Hepatic stellate cell (primary cell): ENCODE data around the gene FKBP5.

Source experiments
- DNase-seq: peaks from one replicate; pipeline ENCODE4 v3.0.0; 2011; ENCODE audit warnings: low spot score

Gene FKBP5

DNA sequence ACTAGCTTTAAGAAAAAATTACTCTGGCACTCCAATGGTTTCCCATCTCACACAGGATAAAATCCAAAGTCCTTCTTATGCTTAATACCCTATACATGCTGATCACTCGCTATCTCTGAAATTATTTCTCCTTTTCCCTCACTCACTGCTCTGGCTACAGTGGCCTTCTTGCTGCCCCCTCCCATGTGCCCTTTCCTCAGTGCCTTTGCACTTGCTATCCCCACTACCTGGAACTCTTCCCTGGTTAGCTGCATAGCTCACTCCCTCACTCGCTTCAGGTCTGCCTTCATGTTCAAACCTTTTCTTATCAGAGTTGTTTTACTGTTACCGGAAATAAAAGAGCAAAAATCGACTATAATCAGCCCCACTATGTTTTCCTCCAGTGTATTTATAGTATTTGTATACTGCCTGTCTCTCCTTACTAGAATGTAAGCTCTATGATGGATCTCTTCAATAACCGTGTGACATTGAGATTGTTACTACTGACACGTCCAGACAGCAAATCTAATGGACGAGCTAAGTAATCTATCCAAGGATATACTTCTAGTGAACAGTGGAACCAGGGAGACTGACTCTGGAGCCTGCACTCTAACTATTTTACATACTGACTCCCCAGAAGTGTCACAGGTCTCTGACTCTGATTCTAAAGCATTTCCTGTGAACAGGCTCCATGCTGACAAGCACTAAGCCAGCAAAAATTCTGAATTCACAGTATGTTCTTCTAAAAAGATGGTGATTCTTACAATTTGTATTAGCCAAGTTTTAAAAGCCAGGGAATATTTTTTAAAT, 25.1 kb downstream of the FKBP5 start:
- DNase-seq = peak; percentile 76

DNA sequence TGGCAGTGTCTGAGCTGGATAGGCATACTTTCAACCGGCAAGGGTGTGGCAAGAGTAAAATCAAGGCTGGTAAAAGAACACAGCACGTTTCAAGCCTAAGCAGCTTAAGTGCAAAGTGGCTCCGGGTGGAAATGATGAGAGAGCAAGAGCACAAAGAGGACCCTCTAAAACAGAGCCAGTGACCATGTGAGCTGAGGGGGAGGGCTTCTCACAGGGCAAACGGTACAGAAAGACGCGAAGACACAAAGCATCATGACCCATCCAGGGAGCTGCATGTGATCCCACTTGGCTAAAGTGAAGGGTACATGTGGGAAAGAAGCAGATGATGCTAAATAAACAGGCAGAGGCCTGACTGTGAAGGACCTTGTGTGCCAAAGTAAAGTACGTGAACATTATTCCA, 25.7 kb downstream of the FKBP5 start:
- DNase-seq = no peak

DNA sequence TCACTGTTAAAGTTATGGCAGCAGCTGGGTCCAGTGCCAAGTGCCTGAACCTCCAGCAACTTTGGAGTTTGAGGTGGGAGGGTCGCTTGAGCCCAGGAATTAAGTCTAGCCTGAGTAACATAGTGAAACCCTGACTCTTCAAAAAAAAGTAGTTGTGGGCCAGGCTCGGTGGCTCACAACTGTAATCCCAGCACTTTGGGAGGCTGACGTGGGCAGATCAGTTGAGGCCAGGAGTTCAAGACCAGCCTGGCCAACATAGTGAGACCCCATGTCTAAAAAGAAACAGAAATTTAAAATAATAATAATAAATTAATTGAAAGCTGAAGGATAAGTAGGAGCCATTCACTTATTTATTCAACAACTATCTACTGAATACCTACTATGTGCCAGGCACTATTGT, 33.8 kb downstream of the FKBP5 start:
- DNase-seq = no peak

DNA sequence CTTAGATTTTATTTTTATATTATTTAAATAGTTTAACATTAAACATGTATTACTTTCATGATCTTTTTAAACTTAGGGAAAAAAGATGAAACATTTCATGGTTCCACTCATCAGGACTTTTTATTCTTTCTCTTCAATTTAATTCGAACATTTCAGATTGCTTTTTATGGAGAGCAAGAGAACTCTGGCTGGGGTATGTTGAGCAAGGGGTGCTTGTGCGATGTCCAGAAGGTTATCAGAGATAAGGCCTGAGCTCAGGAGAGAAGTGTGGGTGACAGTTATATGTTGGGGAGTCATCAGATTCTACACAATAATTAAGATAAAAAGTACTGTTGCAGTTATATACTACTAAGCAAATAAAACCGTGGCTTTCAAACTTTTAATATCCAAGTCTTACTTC, 37.5 kb downstream of the FKBP5 start:
- no peak for DNase-seq

DNA sequence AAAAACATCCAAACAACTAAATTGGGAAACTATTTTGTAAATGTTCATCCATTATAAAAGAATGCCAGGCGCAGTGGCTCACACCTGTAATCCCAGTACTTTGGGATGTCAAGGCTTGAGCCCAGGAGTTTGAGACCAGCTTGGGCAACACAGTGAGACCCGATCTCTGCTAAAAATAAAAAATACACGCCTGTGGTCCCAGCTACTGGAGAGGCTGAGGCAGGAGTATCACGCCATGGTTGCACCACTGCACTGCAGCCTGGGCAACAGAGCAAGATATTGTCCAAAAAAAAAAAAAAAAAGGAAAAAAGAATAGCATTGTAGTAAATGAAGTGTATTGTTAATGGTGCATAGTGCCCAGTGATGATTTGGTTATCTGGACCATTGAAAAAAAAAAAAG, 38.7 kb downstream of the FKBP5 start:
- DNase-seq = no peak

DNA sequence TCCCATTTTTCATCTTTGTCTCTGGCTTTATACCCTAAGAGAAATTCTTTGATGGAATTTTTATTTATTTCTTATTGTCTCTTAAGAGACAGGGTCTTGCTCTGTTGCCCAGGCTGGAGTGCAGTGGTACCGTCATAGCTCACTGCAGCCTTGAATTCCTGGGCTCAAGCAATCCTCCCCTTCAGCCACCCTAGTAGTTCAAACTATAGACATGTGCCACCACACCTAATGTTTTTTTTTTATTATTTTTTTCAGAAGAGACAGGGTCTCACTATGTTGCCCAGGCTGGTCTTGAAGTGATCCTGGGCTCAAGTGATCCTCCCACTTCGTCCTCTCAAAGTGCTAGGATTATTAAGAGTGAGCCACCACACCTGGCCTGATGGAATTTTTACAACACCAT, 40.5 kb downstream of the FKBP5 start:
- DNase-seq = no peak

DNA sequence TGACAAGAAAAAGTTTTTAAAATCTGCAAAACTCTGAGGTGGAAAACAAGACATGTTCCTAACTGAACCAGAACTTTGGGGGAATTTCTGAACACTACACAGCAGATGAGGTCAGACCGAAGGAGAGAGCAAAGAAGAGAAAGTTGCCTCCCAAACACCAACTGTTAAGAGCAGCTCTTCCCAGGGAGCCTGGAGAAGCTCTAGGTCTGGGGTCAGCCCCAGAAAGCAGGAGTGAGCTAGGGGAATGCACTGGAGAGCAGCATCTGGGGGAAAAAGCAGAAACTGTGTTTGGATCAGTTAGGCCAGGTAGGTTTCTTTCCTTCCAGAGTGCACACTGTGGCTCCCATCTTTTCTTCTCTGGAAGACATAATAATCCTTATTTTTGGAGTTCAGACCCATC, 41.3 kb downstream of the FKBP5 start:
- no peak for DNase-seq

DNA sequence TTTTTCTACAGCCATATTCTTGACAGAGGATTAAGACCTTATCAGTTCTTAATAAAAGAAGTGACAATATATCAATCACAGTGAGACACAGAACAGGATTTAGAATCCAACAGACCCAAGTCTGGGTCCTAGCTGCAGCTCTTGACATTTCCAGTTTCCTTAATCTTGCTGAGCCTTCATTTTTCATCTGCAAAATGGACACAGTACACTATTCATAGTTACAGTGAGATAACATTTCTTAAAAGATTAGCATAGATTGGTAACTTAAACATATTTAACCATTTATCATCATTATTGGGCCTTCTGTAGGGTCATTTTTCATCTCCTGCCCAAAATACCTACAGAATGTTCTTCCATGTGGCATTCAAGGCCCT, 45.6 kb downstream of the FKBP5 start:
- no peak for DNase-seq

DNA sequence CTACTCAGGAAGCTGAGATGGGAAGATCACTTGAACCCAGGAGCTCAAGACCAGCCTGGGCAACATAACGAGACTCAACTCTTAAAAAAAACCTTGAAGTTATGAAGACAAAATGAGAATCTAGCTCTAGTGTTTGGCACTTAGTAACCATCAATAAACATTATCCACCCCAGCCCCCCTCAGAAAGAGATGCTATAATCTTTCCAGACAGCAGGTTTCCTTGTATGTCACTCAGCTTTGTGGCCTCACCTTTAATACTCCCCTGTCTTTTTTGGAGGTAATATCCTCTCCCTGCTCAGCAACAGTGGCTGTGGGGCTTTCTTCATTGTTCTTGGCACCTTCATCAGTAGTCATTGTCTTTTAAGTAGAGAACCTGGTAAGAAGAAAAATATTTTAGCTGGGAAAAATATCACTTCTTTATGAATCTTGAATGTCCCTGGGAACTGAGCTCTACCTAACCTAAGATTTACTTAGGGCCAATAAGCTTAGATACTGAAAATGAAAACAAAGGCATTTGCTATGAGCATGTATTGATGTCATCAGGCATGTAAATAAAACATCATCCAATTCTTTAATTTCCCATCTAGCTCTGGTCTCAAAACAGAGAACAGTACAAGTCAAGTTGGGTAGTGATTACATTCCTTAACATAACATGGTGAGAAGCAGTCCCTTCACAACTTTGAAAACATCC, 46.1 kb downstream of the FKBP5 start:
- DNase-seq = no peak

DNA sequence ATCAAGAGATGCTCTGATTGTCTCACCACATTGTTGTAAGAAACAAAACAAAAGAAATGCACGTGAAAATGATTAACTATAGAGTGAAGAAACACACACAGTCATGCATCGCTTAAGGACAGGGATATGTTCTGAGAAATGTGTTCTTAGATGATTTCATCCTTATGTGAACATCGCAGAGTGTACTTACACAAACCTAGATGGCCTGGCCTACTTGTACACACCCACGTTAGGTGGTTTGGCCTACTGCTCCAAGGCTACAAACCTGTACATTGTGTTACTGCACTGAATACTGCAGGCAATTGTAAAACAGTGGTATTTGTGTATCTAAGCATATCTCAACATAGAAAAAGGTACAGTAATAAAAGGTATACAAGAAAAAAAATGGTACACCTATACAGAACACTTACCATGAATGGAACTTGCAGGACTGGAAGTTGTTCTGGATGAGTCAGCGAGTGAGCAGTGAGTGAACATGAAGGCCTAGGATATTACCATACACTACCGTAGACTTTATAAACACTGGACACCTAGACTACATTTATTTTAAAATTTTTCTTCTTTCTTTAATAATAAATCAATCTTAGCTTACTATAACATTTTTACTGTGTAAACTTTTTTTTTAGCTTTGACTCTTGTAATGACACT, 48.6 kb downstream of the FKBP5 start:
- DNase-seq = no peak

DNA sequence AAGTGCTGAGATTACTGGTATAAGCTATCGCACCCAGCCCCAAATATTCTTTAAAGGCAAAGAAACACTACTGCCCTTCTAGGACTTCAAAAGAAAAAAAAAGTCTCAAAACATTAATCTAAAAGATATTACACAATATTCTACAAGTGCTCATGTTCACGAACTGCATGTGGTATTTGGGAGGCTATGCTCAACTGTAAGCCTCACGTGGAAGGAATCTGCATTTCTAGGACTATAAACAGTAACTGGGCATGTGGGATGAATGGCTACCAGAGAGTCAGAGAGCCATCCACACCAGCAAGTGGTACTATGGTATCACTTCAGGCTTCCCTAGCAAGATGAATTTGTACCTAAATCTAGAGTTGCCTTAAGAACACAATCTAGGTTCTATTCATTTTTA, 50.0 kb downstream of the FKBP5 start:
- no peak for DNase-seq

DNA sequence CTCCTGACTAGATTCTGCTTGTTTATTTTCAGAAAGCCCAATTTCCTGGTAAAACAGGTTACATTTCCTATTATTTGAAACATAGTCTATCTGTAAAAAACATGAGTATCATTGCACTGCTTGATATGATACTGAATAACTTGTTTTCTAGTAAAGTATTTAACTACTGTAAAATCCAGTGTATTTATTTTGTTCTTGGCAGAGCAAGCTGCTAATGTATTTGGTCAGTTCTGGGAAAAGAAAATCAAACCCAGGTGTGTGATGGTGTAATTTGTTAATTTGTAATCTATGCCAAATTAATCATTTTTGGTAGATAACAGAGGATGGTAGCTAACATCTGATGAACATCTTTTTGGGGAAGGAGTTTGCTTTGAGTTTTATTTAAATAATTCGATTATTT, 50.8 kb downstream of the FKBP5 start:
- DNase-seq = no peak

DNA sequence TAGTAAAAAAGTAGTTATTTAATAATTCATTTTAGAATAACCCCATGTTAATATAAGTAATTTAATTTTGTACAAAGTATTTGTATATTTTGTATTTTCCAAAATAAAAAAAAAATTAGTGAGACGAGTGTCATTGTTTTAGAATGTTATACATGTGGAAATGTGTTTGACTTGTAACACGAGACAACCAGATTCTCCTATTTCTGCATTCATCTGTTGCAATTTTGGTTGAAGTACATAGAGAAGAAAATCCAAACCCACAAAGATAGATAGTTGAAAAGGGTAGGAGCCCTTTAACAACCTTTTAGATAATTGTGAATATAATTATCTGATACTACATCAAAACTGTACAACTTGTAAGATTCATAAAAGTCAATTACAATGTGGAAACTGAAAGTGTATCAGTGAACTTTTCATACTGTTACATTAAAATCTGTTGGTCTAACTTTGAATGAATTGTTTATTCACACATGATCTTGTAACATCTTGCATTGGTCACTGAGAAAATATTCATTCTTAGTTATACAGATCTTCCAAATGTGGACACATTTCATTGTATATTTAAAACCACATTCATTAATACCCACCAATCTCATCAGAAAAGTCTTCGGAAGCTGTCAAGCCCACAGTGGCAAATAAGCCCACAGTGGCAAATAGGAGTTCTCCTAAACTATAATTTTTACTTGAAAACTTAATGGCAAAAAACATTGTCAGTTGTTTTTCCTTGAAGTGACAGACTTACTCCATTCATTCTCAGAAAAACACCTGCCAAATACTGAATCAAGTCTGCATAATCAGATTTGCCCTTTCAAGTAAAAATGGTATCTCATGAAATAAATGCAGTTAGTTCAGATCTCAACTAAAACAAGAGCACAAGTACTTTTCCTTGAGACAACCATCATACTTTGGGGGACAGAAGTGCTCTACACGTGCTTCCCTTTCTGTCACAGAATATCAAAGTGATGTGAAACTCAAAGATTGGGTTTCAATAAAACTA, 52.8 kb downstream of the FKBP5 start:
- DNase-seq = no peak

DNA sequence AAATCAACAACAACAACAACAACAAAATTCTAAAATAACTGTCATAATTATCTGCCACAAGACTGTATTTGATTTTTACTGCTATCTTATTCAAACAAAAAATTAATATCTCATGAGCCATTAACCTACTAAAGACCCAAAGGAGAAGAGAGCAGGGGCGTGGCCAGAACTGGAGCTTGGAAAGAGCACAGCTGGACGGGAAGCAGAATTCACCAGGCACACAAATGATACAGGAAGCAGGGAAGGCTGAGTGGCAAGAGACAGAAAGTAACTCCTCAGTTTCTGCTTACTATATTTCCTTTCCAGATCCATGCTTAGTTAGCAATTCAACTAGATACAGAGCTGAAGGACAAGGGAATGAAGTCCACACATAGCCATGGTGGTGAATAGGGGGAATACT, 54.4 kb downstream of the FKBP5 start:
- DNase-seq = no peak

DNA sequence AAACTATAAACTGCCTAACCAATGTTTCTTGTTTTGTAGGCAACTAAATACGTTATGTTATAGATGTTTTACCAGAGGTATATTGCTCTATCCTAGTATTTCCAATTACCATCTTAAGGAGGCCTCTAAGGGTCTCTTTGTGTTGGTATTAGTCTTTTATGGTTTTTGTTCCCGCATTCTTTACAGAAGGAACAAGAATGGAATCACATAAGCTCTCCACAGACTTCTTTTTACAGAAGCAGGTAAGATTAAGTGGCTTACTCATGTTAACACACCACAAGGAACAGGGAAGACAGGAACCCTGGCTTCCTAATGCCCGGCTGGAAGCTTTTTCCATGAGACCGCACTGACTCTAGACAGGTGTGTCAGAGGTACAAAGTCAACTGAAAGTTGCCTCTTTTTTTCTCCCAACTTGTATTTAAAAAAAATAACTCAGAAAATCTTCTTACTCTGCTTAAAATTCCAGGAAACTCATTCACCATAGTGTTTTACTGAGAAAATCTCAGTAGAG, 55.1 kb downstream of the FKBP5 start:
- DNase-seq = no peak

DNA sequence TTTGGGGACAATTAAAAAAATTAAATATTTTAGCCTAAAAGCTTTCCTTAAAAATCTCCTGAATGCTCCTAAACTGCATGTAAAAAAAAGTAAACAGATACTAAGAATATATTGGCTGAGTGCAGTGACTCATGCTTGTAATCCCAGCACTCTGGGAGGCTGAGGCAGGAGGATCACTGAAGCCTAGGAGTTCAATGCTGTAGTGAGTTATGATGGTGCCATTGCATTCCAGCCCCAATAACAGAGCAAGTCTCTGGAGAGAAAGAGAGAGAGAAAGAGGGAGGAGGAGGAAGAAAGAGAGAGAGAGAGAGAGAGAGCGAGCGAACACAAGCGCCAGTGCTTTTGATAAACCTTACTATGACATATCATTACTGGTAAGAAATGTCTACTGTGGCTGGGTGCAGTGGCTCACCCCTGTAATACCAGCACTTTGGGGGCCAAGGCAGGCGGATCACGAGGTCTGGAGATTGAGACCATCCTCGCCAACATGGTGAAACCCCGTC, 58.8 kb downstream of the FKBP5 start:
- no peak for DNase-seq

DNA sequence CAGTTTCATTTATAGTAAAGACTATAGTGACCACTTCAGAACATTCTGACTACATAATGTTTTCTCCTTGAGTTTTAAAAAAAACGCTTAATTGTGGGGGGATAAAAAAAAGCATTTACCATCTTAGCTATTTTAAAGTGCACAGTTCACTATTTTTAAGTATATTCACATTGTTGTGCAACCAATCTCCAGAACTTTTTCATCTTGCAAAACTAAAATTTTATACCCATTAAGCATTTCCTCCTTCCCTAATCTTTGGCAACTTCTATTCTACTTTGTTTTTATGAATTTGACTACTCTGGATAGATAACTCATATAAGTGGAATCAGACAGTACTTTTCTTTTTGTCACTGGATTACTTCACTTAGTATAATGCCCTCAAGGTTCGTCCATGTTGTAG, 62.3 kb downstream of the FKBP5 start:
- no peak for DNase-seq

DNA sequence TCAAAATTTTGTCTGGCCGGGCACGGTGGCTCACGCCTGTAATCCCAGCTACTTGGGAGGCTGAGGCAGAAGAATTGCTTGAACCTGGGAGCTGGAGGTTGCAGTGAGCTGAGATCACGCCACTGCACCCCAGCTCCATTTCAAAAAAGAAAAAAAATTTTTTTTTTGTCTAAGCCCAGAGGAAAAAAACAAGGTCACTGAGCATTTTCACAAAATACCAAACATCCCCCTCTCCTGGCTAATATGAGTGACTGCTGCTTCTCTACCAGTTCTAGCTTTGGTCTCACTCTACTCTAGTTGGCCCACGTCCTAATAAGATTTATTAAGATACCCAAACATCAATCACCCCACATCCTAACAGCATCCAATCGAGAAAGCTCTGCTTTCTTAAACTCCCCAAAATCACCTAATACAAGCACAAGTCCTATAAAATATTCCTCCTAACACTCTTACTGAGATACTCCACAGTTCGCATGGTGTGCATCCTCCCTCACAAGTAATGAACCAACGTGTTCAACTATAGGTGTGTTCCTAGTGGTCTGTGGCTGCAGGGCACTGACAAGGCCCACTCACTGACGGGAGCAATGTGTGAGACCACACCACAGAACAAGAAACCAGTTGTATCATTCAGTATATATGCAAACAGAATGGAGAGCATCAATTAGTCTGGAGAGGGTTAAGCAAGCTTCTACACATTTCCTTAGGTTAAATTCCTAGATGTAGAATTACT, 64.2 kb downstream of the FKBP5 start:
- peak; percentile 19 for DNase-seq

DNA sequence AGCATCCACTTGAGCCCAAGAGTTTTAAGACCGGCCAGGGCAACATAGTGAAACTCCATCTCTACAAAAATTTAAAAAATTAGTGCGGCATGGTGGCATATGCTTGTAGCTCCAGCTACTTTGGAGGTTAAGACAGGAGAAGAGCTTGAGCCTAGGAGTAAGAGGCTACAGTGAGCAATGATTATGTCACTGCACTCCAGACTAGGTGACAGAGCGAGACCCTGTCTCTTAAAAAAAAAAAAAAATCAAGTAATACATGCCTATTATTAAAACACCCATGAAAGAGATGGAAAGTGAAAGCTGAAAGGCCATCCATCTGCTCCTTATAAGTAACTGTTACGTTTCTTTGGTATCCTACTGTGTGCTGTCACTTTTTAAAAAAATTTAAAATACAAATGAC, 66.4 kb downstream of the FKBP5 start:
- no peak for DNase-seq

DNA sequence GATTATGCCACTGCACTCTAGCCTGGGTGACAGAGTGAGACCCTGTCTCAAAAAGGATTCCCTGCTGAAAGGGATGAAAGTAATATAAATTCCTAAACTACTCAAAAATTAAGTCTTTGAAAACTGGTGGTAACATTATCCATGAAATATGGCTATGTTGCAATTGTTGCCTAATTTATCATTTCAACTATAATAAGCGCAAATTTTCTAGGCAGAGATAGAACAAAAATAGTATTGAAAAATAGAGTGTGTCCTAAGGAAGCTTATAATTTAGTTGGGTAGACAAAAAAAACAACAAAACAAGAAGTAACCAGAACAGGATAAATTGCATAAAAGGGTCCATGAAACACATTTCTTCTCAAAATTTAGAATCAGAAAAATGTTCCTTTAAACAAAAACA, 68.0 kb downstream of the FKBP5 start:
- no peak for DNase-seq

DNA sequence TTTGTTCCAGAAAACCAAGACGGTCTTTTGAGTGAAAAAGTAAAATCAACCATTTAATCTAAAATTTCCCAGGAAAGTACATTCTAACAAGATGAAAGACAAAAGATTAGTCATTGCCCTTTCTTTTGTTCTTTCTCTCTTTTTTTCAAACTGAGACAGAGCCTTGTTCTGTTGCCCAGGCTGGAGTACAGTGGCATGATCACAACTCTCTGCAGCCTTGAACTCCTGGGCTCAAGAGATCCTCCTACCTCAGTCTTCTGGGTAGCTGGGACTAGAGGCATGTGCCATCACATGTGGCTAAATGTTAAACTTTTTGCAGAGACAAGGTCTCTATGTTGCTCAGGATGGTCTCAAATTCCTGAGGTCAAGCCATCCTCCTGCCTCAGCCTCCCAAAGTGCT, 75.0 kb downstream of the FKBP5 start:
- no peak for DNase-seq
